AG08395 (cell line): Measurements from ENCODE around the gene TNFRSF25.

Source experiments
- DNase-seq: peaks from one replicate; pipeline ENCODE4 v3.0.0; 2012; ENCODE audit warnings: mixed read lengths, low spot score

Gene TNFRSF25

GRCh38 chr1:6416906-6417305, 49.1 kb downstream of the TNFRSF25 start:
- DNase-seq, result no peak

DNA sequence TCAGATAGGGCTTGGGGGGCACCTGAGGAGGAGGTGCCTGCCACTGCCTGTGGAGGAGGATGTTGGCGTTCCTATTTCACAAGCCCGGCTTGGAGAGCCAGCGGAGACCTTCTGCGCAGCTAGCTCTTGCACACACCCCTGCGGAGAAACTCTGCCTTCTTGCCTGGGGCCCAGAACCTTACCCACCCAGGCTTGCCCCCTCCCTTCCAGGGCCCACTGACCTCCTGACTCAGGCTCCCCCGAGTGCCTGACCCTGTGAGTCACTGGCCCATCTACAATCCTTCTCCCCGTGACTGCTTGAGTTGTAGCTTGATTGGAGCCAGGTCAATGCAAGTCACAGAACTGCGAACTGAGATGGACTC, 49.7 kb downstream of the TNFRSF25 start:
- DNase-seq, result no peak

- no peak for DNase-seq
Observed at GRCh38 chr1:6414881-6415626, 50.9 kb downstream of the TNFRSF25 start.

GRCh38 chr1:6414443-6414844, 51.5 kb downstream of the TNFRSF25 start:
- peak; percentile 62 for DNase-seq

DNA sequence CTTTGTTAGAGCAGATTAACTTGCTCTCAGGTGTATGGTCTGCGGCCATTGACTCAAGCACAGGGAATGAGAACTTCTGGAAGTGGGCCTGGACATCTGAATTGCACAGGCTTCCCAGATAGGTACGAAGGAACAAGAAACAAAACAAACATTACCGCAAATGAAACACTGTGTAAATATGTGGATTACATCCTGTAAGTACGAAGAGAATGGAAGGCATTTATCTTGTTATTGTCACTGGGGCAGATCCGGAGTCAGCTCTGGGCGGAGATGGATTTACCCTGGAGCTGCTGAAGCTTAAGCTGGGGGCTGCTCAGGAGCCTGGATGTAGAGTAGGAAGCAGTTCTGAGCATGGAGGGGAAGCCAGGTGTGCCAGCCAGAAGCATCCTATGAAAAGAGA, 53.1 kb downstream of the TNFRSF25 start:
- no peak for DNase-seq
